Right renal pelvis (tissue), 4 donors: ENCODE results near the gene COL5A1. TPM values are rescaled to one million over a fixed set of nuclear protein-coding genes. Genes with fewer than 3 reads are reported as not detected.
"Not testable (repeated sequence)": the region's sequence is repeated elsewhere in the genome, so short reads cannot be mapped to it uniquely, and the experiment has no call there.

Experiments used
- DNase-seq, 4 donors: peaks; one replicate each; pipeline ENCODE4 v3.0.0-alpha.2; 2013; ENCODE audit warnings: low read depth in 4 of 4, low spot score in 3 of 4, missing footprints in 1 of 4
- polyA plus RNA-seq, 4 donors: library from polyadenylated mRNA; unstranded; fragments of 120-200 nt; gene quantifications; one replicate each; pipeline ENCODE4 v1.2.1, GENCODE V29; 2013; ENCODE audit not compliant: insufficient read length in 4 of 4

Gene COL5A1
- polyA plus RNA-seq, 4 donors = 99.9 to 133 (median 101) TPM

GRCh38 chr9:134670851-134671281, 29.3 kb downstream of the COL5A1 start:
- no peak for DNase-seq

- DNase-seq = no peak
Measured at GRCh38 chr9:134671341-134672113, 29.9 kb downstream of the COL5A1 start.

DNA sequence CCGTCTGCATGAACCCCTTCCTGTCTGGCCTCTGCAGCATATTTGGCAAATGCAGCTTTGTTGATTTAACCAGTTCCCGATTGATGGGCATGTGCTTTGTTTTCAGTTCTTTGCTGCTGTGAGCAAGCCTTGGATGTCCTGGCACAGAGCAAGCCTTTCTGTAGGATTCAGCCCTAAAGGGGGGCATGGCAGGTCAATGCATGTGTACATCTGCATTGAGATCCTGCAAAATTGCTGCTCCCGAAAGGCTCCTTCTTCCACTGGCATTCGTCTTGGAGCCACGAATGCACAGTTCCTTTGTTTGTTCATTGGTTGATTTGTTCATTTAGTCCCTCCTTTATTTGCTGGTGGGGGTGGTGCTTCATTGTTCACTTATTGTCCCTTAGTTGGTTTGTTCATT, 34.8 kb downstream of the COL5A1 start:
- DNase-seq = no peak

DNA sequence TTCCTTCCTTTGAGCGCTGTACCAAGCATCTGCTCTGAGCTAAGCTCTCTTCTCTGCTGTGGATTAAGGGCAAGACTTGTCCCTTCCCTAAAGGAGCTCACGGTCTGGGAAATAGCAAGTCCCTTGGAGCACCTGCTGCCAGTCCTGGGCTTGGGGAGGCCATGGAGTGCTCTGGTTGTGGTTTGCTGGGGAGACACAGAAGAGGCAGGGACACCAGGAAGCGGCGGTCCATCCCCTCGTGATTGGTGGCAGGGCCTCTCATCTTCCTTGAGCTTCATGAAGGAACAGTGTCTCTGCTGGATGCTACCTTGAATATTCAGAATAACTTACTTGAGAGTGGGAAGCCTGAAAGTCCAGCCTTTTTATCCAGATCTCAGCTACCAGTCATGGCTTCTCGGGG, 35.3 kb downstream of the COL5A1 start:
- no peak for DNase-seq

DNA sequence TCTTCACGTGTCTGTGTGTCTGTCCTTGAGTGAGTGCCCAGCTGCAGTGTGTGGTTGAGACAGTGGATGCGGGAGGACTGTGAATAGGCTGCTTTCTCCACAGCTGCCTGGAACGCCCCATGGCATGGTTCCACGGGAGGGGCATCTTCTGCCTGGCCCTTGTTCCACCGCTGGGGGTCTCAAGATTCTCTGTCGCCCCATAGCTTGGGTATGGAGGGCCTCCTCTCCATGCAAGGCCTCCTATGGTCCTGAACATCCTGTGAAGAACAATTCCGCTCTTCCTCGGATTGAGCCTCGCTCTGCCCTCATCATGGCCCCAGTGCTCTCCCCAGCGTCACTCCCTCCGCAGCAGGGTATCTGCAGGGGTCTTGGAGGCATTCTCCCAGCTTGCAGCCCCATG, 36.1 kb downstream of the COL5A1 start:
- no peak for DNase-seq

DNA sequence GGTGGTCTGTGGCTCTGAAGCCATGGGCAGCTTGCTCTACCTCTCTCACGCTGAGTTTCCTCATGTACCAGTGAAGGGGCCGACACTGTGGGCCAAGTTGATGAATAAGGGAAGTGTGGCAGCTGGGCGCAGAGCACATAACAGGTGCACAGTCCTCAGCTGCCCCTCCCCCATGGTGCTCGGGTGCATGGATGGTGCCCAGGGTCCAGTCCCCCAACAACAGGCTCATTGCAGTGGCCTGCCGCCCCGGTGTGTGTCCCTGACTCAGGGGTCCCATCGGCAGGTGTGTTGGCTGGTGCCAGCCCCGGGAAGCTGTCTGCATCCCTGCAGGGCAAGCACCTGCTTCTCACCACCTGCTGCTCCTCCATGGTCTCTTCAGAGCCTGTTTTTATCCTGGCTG, 36.6 kb downstream of the COL5A1 start:
- no peak for DNase-seq

GRCh38 chr9:134678666-134679443, 37.3 kb downstream of the COL5A1 start:
- no peak for DNase-seq

- no peak for DNase-seq
Measured at GRCh38 chr9:134679616-134680392, 38.2 kb downstream of the COL5A1 start.

DNA sequence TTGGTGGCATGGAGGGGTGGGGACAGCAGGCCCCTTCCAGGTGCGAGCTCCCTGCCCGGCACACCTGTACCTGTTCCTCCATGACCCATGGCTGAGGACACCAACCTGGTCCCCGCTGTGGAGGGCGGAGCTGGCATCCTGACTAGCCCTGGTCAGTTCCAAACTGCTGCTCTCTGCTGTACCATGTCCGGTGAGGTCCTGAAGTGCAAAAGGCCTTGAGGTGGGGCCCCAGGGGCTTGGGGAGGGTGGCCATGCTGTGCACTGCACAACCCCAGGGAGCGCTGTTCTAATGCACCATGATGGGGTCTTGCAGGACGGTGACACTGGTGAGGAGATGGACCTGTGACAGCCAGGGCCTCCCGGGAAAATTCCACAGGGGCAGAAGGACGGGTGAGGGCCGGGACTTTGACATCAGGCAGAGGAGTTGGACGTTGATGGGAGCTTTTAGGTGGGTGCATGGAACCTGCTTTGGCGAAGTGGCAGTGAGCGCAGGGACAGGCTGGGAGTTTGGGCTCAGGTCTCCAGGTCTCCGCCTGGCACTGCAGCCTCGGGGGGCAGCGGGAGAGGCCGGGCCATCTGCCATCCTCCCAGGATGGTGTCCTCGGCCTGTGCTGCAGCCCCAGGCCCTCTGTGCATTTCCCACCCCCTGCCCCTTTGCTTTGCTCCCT, 38.9 kb downstream of the COL5A1 start:
- no peak for DNase-seq

DNA sequence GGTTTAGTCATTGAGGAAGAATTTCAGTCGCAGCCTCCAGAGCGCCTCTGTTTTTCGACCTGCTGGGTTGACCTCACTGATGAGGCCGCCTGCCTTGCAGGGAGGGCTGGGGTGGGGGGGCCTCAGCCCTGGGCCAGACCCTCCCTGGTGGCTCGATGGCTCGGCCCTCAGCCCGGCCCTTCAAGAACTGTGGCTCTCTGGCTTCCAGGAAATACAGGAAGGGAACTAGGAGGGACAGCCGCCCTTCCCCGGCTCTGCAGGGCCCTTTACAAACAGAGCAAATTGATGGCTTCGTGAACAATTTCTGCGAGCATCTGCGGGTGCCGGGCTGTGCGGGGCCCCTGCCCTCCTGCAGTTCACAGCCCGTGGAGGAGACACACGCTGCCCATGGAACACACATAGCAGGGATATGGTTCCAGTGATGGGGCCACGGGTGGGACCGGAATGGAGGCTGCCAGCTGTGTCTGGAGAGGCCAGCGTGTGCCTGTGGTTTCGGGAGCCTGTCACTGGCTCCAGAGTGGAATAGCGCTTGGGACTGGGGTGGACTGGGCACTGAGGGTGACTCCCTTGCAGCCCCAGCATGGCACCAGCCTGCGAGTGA, 39.6 kb downstream of the COL5A1 start:
- no peak for DNase-seq

GRCh38 chr9:134682026-134682425, 40.4 kb downstream of the COL5A1 start:
- no peak for DNase-seq

GRCh38 chr9:134682651-134683364, 41.2 kb downstream of the COL5A1 start:
- no peak for DNase-seq

DNA sequence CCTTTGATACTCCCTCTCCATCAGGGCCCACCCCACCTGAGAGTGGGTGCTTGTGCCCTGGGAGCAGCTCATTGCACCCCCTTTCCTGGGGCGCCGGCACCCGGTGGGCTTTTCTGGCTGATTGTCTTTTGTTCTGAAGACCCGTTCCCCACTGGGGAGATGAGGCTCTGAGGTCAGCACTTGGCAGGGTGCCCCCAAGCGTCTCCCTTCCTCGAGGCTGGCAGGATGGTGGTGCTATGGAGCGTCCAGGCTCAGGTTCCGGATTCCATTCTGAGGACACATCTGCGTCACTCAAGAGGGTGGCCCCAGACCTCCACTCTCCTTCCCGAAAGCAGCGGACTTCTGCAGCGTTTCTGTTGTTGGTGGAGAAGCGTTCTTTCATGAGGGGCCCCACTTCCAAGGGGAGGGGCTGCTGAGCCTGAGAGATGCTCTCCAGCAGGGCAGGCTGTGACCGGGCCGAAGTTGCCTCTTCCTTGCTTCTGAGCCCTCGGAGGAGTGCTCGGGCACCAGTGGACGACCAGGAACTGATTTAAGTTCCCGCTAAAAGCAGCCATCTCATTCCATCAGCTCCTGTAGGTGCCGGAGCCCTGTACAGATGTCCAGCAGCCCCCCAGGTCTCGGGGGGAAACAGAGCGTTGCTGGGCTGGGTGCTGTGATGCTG, 42.2 kb downstream of the COL5A1 start:
- no peak for DNase-seq

GRCh38 chr9:134684375-134684723, 42.7 kb downstream of the COL5A1 start:
- no peak for DNase-seq

- not testable (repeated sequence) for DNase-seq
Measured at GRCh38 chr9:134684941-134685340, 43.3 kb downstream of the COL5A1 start.

DNA sequence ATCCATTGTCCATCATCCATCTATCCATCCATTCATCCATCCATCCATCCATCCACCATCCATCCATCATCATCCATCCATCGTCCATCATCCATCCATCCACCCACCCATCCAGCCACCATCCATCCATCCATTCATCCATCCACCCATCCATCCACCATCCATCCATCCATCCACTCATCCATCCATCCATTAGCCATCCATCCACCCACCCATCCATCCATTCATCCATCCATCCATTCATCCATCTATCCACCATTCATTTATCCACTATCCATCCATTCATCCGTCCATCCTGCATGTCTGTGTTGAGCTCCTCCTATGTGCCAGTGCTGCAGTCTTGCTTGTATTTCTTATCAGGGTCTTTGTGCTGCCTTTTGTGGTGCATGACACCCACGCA, 44.2 kb downstream of the COL5A1 start:
- DNase-seq = no peak

DNA sequence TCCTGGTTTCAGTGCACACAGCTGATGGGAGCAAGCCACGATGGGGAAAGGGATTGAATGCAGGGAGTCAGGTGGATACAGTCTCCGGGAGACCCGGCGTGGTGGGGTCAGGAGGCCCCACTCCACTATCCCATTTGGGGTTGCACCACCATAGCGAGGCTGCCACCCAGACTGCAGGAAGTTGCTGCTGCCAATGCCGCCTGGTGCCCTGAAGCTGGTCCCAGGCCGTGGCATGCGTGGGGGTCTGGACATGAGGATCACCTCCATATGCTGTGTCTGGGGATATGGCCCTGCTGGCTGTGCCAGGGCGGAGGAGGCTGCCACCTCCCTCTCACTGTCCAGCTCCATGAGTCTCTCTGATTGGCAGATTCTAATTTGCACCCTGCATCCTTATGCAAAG, 45.3 kb downstream of the COL5A1 start:
- DNase-seq = no peak

GRCh38 chr9:134687556-134687955, 46.0 kb downstream of the COL5A1 start:
- DNase-seq = no peak

DNA sequence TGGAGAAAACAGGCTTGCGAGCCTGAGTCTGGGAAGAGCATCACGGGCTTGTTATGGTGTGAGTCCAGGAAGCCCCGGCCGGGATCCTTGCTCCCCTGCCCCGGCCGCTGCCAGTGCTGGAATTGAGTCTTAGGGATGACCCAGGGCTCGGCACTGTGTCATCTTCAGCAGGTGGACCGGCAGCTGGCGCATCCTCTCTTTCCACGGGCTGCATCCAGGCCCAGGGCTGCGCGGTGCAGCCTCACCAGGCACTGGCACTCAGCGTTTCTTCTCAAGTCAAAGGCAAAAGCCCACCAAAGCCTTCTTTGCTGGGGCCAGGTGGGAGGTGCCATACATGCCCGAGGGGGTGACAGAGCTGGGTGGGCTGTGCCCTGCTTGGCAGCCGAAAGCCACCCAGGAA, 46.6 kb downstream of the COL5A1 start:
- DNase-seq = no peak
